HG03354 (cell line): ENCODE data around the gene CENPU.
"Not testable (repeated sequence)": the region's sequence is repeated elsewhere in the genome, so short reads cannot be mapped to it uniquely, and the experiment has no call there.

Source experiments
- ATAC-seq: cut with Tn5 transposase; IDR thresholded peaks from one replicate; pipeline ENCODE4 v1.9.1; 2021; ENCODE audit warnings: mild to moderate bottlenecking; ENCODE audit not compliant: unreplicated experiment, poor library complexity, severe bottlenecking

The CENPU gene

DNA sequence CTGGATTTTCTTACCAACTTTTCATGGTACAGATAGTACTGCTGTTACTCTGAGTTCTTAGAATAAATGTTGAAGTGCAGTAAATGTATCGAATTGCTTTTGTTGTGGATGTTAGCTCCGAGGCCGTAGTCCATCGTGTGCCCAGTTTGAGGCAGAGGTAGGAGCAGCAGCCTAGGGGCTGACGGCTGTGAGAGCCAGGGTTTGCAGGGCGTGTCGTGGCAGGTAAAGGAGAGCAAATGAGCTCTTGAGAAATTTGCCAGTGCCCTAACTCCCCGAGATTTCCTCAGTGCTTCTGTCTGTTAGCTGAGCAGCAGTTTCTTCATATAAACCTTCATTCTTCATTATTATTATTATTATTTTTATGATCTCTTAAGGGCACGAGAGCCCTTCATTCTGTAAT lies 62.8 kb downstream of the CENPU start:
- no peak for ATAC-seq

DNA sequence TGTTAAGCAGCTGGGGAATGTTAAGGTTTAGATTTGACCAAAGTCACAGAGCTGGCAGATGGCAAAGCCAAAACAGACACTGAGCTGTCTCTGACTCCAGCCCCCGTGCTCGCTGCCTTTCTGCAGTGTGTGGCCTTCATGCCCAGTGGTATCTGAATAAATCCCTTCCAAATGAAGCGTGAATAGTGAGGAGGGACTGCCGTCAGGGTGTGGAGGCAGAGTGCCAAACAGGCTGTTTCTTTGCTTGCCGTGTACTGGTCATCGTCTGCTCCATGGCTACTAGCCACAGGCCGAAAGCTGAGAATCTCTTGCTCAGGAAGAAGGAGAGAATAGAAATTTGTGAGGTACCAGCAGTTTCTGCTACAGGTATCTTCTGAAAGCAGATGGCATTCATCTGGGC lies 64.6 kb downstream of the CENPU start:
- ATAC-seq: no peak

DNA sequence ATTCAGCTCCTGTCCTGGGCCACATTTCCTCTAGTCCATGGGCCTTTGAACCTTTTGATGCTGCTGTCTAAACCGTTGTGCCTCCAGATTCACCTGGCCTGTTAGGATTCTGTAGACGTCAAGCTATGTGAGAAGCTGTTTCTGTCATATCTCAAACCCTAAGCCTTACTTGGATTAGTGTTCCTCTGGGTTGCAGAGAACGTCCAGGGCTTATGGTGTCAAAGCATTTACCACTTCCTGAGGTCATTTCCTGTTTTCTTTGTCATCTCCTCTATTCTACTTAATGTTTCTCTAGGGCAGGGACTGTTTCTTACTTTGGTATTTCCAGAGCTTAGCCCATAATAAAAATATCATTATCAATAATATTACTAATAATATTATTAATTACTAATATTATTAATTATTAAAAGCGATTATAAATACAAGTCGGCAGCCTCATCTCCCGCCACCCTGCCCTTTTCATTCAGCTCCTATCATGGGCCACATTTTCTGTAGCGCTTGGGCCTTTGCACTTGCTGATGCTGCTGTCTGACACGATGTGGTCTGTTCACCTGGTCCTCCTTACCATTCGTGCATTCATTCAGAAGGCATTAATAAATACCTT lies 65.3 kb downstream of the CENPU start:
- peak; percentile 58 for ATAC-seq

- ATAC-seq: no peak
Measured at GRCh38 chr4:184668096-184668495, 65.8 kb downstream of the CENPU start.

DNA sequence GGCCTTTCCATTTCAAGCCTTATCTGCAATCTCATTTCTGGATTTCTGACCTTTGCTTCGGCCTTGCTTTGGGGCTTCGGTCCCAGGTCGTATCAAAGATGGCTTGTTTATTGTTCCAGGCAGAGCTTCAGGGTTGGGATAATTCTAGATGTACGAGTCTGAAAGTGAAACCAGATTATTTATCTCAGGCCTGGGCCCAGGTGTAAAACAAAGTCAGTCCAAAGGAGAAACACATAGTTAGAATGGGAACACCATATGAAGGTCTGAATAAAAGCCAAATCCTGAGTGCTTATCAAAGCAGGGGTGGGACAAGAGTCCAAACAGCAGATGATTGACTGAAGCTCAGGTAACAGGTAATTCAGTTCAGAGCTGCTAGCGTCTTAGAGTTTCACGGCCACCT lies 67.2 kb downstream of the CENPU start:
- ATAC-seq: no peak

DNA sequence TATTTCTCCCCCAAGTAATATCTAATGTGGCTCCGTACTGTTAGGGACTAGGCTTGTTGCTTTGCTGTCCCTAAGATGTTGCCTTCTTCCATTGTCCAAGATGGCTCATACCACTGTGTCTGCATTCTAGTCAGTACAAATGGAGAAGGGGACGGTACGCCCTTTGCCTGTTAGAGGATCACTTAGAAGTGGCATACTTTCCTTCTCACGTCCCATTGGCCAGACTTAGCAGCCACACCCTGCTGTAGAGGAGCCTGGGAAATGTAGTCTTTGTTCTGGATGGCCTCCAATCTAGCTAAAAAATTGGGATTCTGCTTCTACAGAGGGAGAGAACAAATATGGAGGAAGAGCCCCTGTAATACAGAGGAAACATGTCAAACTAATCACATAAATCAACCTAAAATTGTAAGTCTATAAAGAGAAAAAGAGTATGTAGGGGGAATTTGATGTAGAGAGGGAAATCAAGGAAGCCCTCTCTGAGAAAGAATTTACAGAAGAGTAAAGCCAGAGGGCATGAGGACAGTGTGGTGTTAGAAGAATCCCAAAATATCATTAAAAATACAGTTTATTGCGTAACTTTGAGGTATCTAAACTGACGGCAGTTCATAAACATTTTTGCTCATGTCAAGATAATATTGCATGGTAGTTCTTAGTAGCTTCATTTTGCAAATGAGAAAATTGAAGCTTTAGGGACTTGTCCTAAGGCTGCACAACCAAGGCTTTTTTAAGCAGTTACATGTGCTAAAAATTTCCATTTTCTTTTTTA lies 69.3 kb downstream of the CENPU start:
- peak; percentile 71 for ATAC-seq

DNA sequence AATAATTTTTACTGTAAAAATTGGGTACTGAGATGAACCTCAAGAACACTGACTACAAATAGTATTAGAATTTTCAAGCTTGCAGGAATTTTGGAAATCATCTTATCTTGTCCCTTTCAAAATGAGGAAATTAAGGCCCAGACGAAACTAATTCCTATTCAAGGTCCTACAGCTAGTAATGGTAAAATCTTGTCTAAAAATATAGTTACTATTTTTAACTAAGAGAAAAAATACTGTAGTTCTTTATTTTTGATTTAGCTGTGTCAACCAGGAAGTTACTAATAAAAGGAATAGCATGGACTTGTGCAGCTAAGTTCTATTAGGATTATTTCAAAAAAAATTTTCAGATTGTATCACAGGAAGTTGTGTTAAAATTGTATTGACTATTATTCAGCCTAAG lies 71.7 kb downstream of the CENPU start:
- no peak for ATAC-seq

GRCh38 chr4:184660978-184661377 lies 72.9 kb downstream of the CENPU start:
- ATAC-seq: no peak

- not testable (repeated sequence) for ATAC-seq
Measured at GRCh38 chr4:184657820-184658219, 76.1 kb downstream of the CENPU start.

GRCh38 chr4:184657144-184657543 lies 76.8 kb downstream of the CENPU start:
- ATAC-seq: no peak

DNA sequence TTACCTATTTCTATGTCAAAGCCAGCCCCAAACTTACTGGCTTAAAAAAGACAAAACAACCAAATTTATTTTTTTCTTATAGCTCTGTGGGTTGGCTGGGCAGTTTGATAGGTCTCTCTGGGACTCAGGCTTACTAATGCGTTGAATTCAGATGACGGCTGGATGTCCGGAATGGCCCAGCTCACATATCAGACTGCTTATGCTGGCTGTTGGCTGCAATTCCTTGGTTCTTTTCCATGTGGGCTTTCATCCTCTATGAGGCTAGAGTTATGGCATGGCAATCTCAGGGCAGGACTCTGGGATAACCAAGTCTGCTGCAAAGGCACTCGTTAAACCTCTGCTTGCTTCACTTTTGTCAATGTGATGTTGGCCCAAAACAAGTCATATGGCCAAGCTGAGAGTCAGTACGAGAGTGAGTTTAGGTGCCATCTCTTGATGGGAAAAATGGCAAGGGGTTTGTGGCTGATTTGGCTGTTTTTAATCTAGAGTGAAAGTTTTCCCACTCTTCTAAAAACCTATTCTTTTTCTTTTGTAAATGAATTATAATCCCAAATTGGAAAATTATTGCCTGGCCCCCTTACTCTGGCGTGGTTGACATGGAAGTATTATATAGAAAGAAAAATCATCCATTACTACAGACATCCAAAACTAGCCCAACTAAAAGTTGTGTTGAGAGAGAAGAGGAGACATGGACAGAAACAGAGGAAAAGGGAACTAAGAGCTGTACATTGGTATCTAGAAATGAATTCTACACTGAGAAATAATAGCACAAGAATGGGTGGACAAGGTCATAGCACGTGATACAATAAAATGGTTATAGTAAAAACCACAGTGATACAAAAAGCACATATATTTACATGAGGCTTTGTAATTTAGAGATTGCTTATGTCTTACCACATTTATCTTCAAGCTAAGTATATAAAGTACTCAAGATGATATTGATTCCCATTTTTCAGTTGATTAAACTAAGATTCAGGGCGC lies 77.7 kb downstream of the CENPU start:
- no peak for ATAC-seq

DNA sequence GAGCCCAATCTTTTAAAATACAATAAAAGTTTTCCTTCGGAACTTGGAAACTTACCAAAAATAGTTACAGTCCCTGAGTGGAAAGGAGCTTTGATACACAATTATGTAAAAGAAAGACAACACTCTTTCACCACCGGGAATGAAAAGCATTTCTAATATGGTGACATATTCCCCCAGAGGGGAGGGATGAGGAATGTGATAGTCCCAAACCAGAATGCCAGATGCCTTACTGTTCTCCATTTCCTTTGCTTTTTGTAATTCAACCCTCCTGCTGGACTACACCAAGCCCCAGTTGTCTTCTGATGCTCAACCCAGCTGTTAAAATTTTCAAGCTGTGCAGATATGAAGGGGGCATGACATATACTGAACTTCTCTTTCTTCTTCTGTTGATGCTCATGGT lies 80.2 kb downstream of the CENPU start:
- ATAC-seq: no peak

DNA sequence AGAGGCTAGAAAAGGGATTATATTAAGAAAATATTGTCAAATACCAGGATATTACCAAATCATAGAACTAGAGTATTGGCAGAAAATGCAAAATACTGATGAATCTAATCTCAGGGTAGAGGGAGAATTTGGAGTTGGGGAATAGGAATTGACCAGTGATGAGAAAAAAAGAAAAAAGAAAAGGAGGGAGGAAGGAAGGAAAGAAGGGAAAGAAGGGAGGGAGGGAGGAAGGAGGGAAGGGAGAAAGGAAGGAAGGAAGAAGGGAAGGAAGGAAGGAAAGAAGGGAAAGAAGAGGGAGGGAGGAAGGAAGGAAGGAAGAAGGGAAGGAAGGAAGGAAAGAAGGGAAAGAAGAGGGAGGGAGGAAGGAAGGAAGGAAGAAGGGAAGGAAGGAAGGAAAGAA lies 81.2 kb downstream of the CENPU start:
- not testable (repeated sequence) for ATAC-seq

DNA sequence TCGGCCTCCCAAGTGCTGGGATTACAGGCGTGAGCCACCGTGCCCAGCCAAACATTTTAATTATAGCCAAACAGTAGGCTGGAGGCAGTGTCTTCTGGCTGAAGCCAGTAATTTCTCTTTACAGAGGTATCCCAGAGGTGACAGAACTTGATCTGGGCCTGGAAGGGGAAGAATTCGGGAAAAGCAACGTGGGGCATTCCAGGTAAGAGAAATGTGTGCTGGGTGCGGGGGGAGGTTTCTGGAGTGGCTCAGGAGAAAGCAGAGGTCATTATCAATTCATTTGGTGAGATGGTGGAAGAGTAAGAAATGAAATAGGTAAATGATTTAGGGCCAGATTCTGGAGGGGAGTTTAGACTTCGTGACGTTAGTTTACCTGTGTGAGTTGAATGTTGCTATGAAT lies 82.0 kb downstream of the CENPU start:
- no peak for ATAC-seq

DNA sequence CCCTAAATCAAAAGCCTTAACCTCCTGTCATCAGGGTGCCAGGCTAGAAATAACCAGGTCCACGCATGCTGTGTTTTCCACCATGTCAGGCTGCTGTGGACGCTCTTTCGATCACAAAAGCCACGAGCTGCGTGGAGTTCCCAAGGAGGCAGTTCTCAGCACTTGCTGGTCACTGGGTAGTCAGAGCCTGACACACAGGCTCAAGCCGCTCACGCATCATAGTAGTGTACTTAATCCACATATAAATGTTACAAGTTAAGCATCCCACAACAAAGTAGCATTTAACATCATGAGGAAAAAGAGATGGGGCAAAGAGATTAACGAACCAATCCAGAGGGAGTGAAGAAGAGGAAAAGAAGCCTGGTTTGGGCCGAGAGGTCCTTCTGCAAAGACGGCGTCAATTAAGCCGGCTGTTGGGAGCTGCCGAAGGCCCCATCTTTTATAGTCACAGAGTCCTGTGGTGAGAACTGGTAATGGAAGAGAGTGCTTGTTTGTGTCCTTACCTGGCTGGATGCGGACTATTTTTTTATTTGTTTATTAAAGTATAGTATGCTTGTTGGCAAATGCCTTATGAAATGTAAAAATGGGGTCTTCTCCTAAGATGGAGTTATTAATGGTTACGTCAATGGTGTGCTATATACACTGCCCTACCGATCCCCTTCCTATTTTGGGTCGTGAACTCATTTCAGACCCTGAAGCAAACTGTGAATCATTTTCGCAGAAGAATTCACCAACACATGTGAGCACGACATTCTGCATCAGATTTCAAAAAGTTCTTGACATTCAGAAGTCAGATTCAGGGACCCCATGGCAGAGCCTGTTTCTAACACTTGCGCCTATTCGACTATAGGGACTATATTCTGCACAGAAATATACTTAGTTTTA lies 83.7 kb downstream of the CENPU start:
- peak; percentile 12 for ATAC-seq

DNA sequence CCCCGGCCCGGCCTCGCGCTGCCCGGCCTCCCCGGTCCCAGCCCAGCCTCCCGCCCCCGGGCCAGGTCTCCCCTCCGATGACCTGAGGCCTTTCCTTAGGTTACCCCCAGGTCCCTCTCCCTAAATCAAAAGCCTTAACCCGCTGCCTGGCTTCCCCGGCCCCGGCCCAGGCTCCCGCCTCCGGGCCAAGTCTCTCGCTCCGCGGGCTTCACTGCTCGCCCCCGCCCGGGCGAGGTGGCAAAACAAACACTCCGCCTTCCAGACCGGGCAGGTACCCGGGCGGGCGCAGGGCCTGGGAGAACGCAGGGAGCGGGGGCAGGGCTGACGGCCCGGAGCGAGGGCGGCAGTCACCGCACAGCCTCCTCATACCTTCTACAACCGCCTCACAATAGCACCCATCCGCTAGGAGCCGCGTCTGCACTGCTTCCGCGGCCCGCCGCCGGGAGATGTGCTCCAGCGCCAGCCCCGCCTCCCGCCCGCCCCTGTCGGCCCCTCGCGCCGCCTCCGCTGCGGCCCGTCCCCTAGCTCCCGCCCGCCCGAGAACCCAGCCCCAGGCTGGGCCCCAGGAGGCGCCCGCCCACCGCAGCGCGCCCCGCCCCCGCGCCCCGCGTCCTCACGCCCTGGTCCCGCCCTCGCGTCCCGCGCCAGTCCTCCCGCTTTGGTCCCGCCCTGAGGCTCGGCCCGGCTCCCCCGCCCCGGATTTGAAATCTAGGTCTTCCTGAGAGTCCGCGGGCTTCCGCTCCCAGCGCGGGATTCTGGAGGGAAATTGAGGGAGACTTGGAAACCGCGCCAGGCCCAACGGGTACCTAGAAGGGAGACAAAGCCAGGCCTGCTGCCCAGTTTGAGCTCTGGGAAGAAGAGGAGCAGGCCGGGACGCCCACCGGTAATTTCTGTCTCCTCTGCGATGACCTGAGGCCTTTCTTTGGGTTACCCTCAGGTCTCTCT lies 84.6 kb downstream of the CENPU start, which contains the start of the genes CASP3 and PRIMPOL:
CASP3 (minus strand) TSS at position 422 of the 945 bp plus-strand sequence. CDS start 10,994 bp downstream, outside the sequence.
PRIMPOL (plus strand) TSS at position 713 of the 945 bp plus-strand sequence. CDS start 7,403 bp downstream, outside the sequence.
- ATAC-seq: peak; percentile 86

DNA sequence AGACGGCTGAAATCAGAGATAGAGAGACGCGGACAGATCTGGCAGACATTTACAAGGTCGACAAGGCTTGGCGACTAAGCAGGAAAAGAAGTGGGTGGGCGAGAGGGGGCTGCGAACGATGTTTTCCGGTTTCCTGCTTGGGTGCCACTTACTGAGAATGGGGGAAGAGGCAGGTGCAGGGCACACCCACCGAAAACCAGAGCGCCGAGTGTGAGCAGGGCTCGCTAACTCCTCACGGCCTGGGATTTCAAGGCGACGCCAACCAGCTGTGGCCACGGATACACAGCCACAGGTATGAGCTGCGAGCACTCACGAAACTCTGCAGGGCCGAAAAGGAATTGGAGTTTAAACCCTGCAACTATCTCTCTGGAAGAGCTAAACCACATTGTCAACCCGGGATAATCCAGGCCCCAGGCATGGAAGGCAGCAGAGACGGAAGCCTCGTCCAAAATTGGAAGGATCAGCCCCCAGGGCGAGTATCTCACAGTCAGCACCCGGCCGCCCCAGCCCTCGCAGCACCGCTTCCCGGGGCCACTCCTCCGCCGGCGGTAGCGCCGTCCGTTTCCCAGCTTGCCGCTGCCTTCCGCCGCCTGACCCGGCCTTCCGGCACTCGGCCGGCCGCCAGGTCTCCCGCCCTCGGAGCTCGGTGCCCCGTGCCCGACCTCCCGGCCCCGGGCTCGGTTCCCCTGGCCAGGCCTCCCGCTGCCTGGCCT lies 85.4 kb downstream of the CENPU start:
- ATAC-seq: peak; percentile 35

- ATAC-seq: no peak
Measured at GRCh38 chr4:184648054-184648312, 85.9 kb downstream of the CENPU start.
